HepG2 (cell line): ENCODE results near the gene NKIRAS1. TPM values are rescaled to one million over a fixed set of nuclear protein-coding genes. Genes with fewer than 3 reads are reported as not detected.

Source experiments
- BHLHE40 ChIP-seq: IDR thresholded peaks from 2 replicates; pipeline ENCODE4 v1.6.1; 2011; ENCODE audit warnings: low read length, improper control_type of control experiment
- CENPX ChIP-seq: sonication (generic); formaldehyde crosslinking; IDR thresholded peaks from 2 replicates; pipeline ENCODE4 v1.9.0; 2021; ENCODE audit warnings: mild to moderate bottlenecking, missing genetic modification reagents, moderate library complexity
- EP300 ChIP-seq, 3 experiments: sonication (generic) in 1 of 3; formaldehyde crosslinking in 1 of 3; IDR thresholded peaks; 2 replicates each; pipeline versions ENCODE4 v1.5.1 to v1.6.1; 2011 to 2020; ENCODE audit warnings: low read depth in 2 of 3, low read length in 2 of 3, borderline replicate concordance in 1 of 3, improper control_type of control experiment in 1 of 3, mild to moderate bottlenecking in 1 of 3, missing genetic modification reagents in 1 of 3, moderate library complexity in 1 of 3
- HNF4G ChIP-seq, 2 experiments: sonication (generic) in 1 of 2; formaldehyde crosslinking in 1 of 2; IDR thresholded peaks; 2 replicates each; pipeline versions ENCODE4 v1.4.0 to v1.6.1; 2011 to 2020; ENCODE audit warnings: borderline replicate concordance in 2 of 2, low read depth in 2 of 2, mild to moderate bottlenecking in 2 of 2, low read length in 1 of 2, missing genetic modification reagents in 1 of 2, moderate library complexity in 1 of 2
- RBM22 ChIP-seq: fragments of 200-400 bp; formaldehyde crosslinking; optimal IDR thresholded peaks from 2 replicates; pipeline ENCODE3; 2017; ENCODE audit warnings: mild to moderate bottlenecking, low read length, moderate library complexity
- SATB2 ChIP-seq: sonication (generic); formaldehyde crosslinking; IDR thresholded peaks from 2 replicates; pipeline ENCODE4 v1.5.0; 2020; ENCODE audit warnings: missing genetic modification reagents
- ZFP37 ChIP-seq: sonication (generic); formaldehyde crosslinking; IDR thresholded peaks from 2 replicates; pipeline ENCODE4 v1.4.0; 2020; ENCODE audit warnings: missing genetic modification reagents, borderline replicate concordance
- ZFY ChIP-seq: sonication (generic); formaldehyde crosslinking; IDR thresholded peaks from 2 replicates; pipeline ENCODE4 v1.4.0; 2020; ENCODE audit warnings: missing genetic modification reagents
- ZNF101 ChIP-seq: sonication (generic); formaldehyde crosslinking; IDR thresholded peaks from 2 replicates; pipeline ENCODE4 v1.4.0; 2020; ENCODE audit warnings: mild to moderate bottlenecking, low read depth, missing genetic modification reagents, borderline replicate concordance
- ZNF543 ChIP-seq: sonication (generic); formaldehyde crosslinking; IDR thresholded peaks from 2 replicates; pipeline ENCODE4 v1.4.0; 2020; ENCODE audit warnings: mild to moderate bottlenecking, missing genetic modification reagents
- polyA plus RNA-seq, 8 experiments: library from polyadenylated mRNA; depleted of rRNA in 3 of 8; stranded (reverse) in 7 of 8; unstranded in 1 of 8; fragments of >200 nt; fragmentation: Illumina TruSeq in 4 of 8; extraction: Trizol in 4 of 8; gene quantifications; 2 replicates each; pipeline versions ENCODE4 v1.2.1 to v1.2.3, GENCODE V29; 2011 to 2016; ENCODE audit warnings: low read depth in 4 of 8, missing spikeins in 1 of 8, mixed read lengths in 1 of 8; ENCODE audit not compliant: insufficient read depth in 1 of 8
- total RNA-seq, 5 experiments: library from RNA; depleted of rRNA; stranded (reverse); fragments of >200 nt; fragmentation: Illumina TruSeq; extraction: Trizol; gene quantifications; 2 replicates each; pipeline ENCODE4 v1.2.3, GENCODE V29; 2016; ENCODE audit warnings: low read depth in 1 of 5
- TF ChIP-seq, protein P1 (sequence below): fragments of 450-650 bp; IDR thresholded peaks from 2 replicates; pipeline ENCODE4 v1.6.1; 2017
- TF ChIP-seq, protein P2 (sequence below): sonication (generic); formaldehyde crosslinking; IDR thresholded peaks from 2 replicates; pipeline ENCODE4 v1.8.0; 2022; ENCODE audit warnings: mild to moderate bottlenecking, missing genetic modification reagents, moderate library complexity
- TF ChIP-seq, protein P3 (sequence below), 2 experiments: IDR thresholded peaks; 2 replicates each; pipeline ENCODE4 v1.6.1; 2011 to 2012; ENCODE audit warnings: low read length in 2 of 2, borderline replicate concordance in 1 of 2, low read depth in 1 of 2, mild to moderate bottlenecking in 1 of 2, moderate library complexity in 1 of 2
- TF ChIP-seq, protein P4 (sequence below): sonication (generic); formaldehyde crosslinking; IDR thresholded peaks from 2 replicates; pipeline ENCODE4 v1.4.0; 2020; ENCODE audit warnings: missing genetic modification reagents, mild to moderate bottlenecking, borderline replicate concordance
- TF ChIP-seq, protein P5 (sequence below): sonication (generic); formaldehyde crosslinking; IDR thresholded peaks from 2 replicates; pipeline ENCODE4 v1.4.0; 2020; ENCODE audit warnings: missing genetic modification reagents, low read depth, mild to moderate bottlenecking, borderline replicate concordance

Gene NKIRAS1
- total and polyA plus RNA-seq, 2 of the 13 experiments (the other 11 are each of a cell fraction or from before 2014, with no cell fraction given), result 4.3 to 8.0 TPM

DNA sequence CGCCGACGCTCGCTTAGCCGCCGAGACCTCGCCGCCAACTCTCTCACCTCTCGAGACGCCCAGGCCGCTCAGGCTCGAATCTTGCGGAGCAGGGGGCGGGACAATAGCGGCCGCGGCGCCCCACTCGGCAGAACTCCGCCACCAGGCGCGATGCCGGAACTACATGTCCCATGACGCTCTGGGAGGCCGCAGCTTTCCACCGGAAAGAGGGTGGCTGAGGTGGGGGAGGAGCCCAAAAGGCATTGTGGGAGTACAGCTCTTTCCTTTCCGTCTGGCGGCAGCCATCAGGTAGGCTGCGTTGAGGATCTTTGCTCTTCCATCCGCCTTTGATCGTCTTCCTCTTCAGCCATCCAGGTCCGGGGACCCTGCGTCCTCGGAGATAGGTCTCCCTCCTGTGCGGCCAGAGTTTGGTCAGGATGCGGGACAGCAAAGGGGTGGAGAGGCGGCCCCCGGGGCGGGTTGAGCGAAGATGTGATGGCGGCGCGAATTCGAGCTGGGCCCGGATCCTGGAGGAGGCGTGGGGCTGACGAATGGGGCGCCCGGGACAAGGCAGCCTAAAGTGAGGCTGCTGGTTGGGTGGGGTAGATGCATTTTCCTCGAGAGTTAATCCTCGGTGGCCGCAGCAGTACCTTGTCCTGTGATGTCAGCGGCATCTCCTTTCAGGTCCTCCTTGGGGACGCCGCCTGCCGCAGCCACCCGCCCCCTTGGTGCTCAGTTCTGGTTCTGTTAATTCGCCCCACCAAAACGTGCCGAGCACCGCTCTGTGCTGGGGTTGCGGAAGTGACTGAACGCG is at the start of gene NKIRAS1, which contains the start of gene RPL15 (continued):
- TF ChIP-seq ZNF543 (CRISPR knock-in tag) (no peak), EP300 (IDR thresholded peaks at IDR 0.05; ENCODE audit: low read depth in 2 of 2, low read length in 2 of 2) (0 out of 4 replicates have a peak, but pooled peaks of 1 of the 2 experiments have one; percentile 36), EP300 (CRISPR knock-in tag; IDR thresholded peaks at IDR 0.05; ENCODE audit: borderline replicate concordance) (peak; percentile 67; the same call in 1 of the 2 replicates), ZFY (CRISPR knock-in tag) (peak; percentile 96), RBM22 (peak; percentile 72), ZFP37 (peak; percentile 49; the same call in 1 of the 2 replicates), HNF4G (IDR thresholded peaks at IDR 0.05; ENCODE audit: borderline replicate concordance, low read depth, low read length) (no peak), HNF4G (CRISPR knock-in tag; IDR thresholded peaks at IDR 0.05; ENCODE audit: borderline replicate concordance, low read depth) (no peak), ZNF101 (CRISPR knock-in tag) (no peak), BHLHE40 (no peak), CENPX (CRISPR knock-in tag) (no peak), SATB2 (CRISPR knock-in tag) (peak; percentile 80; the same call in 1 of the 2 replicates)
- TF ChIP-seq, protein P1, sequence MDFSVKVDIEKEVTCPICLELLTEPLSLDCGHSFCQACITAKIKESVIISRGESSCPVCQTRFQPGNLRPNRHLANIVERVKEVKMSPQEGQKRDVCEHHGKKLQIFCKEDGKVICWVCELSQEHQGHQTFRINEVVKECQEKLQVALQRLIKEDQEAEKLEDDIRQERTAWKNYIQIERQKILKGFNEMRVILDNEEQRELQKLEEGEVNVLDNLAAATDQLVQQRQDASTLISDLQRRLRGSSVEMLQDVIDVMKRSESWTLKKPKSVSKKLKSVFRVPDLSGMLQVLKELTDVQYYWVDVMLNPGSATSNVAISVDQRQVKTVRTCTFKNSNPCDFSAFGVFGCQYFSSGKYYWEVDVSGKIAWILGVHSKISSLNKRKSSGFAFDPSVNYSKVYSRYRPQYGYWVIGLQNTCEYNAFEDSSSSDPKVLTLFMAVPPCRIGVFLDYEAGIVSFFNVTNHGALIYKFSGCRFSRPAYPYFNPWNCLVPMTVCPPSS, result no peak
- TF ChIP-seq, protein P2, sequence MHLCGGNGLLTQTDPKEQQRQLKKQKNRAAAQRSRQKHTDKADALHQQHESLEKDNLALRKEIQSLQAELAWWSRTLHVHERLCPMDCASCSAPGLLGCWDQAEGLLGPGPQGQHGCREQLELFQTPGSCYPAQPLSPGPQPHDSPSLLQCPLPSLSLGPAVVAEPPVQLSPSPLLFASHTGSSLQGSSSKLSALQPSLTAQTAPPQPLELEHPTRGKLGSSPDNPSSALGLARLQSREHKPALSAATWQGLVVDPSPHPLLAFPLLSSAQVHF (CRISPR knock-in tag), result no peak
- TF ChIP-seq, protein P3, sequence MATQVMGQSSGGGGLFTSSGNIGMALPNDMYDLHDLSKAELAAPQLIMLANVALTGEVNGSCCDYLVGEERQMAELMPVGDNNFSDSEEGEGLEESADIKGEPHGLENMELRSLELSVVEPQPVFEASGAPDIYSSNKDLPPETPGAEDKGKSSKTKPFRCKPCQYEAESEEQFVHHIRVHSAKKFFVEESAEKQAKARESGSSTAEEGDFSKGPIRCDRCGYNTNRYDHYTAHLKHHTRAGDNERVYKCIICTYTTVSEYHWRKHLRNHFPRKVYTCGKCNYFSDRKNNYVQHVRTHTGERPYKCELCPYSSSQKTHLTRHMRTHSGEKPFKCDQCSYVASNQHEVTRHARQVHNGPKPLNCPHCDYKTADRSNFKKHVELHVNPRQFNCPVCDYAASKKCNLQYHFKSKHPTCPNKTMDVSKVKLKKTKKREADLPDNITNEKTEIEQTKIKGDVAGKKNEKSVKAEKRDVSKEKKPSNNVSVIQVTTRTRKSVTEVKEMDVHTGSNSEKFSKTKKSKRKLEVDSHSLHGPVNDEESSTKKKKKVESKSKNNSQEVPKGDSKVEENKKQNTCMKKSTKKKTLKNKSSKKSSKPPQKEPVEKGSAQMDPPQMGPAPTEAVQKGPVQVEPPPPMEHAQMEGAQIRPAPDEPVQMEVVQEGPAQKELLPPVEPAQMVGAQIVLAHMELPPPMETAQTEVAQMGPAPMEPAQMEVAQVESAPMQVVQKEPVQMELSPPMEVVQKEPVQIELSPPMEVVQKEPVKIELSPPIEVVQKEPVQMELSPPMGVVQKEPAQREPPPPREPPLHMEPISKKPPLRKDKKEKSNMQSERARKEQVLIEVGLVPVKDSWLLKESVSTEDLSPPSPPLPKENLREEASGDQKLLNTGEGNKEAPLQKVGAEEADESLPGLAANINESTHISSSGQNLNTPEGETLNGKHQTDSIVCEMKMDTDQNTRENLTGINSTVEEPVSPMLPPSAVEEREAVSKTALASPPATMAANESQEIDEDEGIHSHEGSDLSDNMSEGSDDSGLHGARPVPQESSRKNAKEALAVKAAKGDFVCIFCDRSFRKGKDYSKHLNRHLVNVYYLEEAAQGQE (IDR thresholded peaks at IDR 0.05; ENCODE audit: borderline replicate concordance in 1 of 2, low read depth in 1 of 2, low read length in 2 of 2), result peak in 1 of 2 experiments; percentile 65; a peak in 1 of 4 replicates
- TF ChIP-seq, protein P4, sequence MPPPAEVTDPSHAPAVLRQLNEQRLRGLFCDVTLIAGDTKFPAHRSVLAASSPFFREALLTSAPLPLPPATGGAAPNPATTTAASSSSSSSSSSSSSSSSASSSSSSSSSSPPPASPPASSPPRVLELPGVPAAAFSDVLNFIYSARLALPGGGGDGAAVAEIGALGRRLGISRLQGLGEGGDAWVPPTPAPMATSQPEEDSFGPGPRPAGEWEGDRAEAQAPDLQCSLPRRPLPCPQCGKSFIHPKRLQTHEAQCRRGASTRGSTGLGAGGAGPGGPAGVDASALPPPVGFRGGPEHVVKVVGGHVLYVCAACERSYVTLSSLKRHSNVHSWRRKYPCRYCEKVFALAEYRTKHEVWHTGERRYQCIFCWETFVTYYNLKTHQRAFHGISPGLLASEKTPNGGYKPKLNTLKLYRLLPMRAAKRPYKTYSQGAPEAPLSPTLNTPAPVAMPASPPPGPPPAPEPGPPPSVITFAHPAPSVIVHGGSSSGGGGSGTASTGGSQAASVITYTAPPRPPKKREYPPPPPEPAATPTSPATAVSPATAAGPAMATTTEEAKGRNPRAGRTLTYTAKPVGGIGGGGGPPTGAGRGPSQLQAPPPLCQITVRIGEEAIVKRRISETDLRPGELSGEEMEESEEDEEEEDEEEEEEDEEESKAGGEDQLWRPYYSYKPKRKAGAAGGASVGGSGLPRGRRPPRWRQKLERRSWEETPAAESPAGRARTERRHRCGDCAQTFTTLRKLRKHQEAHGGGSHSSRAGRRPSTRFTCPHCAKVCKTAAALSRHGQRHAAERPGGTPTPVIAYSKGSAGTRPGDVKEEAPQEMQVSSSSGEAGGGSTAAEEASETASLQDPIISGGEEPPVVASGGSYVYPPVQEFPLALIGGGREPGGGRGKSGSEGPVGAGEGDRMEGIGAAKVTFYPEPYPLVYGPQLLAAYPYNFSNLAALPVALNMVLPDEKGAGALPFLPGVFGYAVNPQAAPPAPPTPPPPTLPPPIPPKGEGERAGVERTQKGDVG, result no peak; the same call in 1 of the 2 replicates
- TF ChIP-seq, protein P5, sequence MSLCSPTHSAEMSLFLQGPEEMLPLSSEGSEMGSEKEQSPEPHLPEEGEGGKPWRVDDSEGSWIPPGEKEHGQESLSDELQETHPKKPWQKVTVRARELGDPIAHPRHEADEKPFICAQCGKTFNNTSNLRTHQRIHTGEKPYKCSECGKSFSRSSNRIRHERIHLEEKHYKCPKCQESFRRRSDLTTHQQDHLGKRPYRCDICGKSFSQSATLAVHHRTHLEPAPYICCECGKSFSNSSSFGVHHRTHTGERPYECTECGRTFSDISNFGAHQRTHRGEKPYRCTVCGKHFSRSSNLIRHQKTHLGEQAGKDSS (CRISPR knock-in tag), result peak; percentile 30; the same call in 1 of the 2 replicates
